Effector CD8-positive, alpha-beta T cell (primary cell): ENCODE results near the gene SCN8A.
A peak's percentile ranks its signal among the peaks of the same experiment; 100 is the strongest.

Experiments used
- DNase-seq: peaks from one replicate; lab custom pipeline; 2025; lab: John Stamatoyannopoulos, UW

Gene SCN8A

GRCh38 chr12:51714666-51715065 lies 123.6 kb downstream of the SCN8A start:
- DNase-seq = no peak

DNA sequence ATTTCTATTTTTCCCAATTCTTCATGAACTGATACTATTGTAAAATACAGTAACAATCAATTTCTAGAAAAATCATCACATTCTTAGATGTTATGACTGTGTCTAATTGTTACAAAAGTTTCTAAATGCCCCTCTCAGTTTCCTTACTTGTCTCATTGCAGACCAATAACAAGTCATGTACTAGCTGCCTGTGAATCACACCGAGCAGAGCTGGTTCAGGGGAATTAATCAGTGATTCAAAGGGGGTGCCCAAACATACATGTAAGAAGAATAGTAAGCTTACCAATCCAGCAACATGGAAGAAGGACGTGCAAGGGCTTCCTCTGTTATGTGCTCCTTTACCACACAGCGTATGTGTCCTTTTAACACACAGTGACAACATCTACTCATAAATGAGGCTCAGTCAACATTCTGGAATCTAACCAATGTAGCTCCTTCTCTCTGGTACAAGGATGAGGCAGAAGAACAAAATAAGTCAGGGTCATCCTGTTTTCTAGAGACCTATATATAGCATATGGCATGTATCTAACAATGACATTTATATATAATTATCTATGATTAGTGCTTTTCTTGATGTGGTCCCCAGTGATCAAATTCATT lies 126.4 kb downstream of the SCN8A start:
- DNase-seq = no peak

- DNase-seq = peak; percentile 8
Measured at GRCh38 chr12:51721282-51721940, 130.4 kb downstream of the SCN8A start.

DNA sequence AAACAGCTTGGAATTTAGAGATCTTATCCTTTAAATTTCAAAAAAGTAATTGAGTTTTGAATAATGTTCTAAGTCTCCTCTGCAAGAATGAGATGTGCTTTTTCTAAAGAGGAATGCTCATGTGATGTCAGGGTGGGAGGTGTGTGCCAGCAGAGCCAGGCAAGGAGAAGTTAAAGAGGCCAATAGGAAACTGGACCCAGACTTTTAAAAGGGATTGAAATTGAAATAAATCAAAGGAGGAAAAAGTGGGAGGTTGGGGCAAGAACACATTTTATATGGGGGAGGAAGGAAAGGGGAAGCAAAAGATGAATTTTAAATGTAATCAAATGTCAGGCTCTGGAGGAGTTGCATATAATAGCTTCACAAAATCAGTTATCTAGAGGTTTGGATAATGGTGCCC lies 131.4 kb downstream of the SCN8A start:
- no peak for DNase-seq

DNA sequence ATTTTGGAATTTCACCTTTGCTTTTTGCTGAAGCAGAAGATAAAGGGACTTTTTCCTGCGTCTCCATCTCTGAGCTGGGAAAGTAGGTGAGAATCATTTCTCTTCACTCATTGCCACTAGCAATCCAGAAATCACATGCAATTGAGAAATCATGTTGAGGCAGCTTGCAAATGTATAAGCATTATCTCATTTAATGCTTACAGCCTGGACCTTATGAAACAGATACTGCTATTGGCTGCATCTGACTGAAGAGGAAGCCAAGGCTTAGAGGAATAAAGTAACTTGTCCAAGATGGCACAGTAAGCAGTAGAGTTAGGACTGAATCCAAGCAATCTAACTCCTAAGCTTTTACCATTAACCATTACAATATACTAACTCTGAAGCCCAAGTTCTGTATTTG lies 135.1 kb downstream of the SCN8A start:
- DNase-seq = no peak

DNA sequence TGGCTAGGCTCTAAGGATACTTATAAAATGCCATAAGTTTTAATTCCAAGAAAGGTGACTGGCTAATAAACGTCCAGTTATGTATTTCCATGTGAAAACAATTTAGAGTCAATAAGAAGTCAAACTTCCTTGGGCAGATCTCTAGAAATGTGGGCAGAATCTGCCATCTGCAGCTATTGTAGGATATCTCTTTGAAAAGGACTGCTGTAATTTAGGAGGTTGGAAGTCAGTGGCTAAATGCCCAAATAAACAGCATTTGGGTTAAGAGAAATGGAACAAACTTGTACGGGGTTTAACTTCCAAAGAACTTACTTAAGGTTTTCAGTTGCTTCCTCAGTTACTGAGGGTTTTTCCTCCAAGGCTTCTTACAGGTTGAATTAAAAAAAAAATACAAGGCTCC lies 135.9 kb downstream of the SCN8A start:
- no peak for DNase-seq

DNA sequence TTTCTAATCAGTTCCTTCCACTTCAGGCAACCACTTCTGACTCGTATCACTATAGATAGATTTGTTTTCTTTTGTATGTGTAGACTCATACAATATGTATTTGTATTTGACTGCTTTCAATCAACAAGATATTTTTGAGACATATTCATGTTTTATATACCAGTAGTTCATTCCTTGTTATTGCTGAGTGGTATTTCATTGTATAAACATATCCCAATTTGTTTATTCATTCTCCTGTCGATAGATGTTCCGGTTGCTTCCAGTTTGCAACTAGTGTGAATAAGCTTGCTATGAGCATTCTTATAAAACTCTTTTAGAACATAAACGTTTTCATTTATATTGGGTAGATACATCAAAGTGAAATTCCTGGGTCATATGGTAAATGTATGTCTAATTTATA lies 138.3 kb downstream of the SCN8A start:
- DNase-seq = no peak

DNA sequence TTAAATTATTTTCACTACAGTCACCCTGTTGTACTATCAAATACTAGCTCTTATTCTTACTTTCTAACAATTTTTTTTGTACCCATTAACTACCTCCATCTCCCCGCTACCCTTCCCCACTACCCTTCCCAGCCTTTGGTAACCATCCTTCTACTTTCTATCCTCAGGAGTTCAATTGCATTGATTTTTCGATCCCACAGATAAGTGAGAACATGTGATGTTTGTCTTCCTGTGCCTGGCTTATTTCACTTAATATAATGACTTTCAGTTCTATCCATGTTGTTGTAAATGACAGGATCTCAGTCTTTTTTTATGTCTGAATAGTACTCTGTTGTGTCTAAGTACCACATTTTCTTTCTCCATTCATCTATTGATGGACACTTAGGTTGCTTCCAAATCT lies 139.7 kb downstream of the SCN8A start:
- DNase-seq = no peak

DNA sequence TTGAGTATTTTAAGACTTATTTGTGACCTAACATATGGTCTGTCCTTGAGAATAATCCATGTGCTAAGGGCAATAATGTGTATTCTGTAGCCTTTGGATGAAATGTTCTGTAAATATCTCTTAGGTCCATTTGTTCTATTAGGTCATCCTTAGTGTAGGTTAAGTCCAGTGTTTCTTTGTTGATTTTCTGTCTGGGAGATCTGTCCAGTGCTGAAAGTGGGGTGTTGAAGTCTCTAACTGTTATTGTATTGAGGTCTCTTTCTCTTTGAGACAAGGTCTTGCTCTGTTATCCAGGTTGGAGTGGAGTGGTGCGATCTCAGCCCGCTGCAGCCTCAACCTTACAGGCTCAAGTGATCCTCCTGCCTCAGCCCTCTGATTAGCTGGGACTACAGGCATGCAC lies 149.5 kb downstream of the SCN8A start:
- DNase-seq = no peak

GRCh38 chr12:51744235-51744634 lies 153.2 kb downstream of the SCN8A start:
- no peak for DNase-seq

GRCh38 chr12:51744957-51745356 lies 153.9 kb downstream of the SCN8A start:
- no peak for DNase-seq

DNA sequence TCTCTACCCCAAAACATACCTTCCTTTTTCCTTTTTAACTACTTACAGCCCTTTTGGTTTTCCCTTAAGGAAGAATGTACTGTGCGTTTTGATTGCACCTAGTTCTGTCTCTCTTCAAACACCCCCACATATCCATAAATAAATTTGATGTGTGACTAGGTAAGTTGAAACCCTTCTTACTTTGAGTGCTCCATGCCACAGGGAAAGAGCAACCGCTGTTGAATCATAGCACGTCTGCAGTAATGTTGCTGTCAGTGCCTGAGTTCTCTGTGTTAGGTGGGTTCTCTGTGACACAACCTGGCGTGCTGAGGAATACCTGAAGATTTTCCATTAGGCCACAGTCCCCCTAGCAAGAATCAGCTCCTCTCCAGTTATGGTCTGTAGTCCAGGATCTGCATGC lies 155.4 kb downstream of the SCN8A start:
- no peak for DNase-seq

GRCh38 chr12:51748235-51748634 lies 157.2 kb downstream of the SCN8A start:
- DNase-seq = no peak

- DNase-seq = no peak
Measured at GRCh38 chr12:51749206-51749985, 158.4 kb downstream of the SCN8A start.

DNA sequence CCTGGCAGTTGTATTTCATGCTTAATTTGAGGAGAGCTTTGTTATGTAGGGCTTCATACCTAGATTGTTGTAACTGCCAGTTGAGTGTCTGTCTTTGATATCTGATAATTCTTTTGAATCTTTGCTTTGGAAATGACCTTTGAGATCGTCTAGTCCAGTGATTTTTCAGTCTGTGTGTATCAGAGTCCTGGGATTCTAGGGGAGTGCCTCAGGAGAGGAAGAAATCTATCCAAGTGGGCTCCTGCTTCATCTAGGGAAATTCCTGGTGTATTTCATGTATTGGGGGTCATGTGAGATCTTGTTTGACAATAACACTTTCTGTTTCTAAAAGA lies 158.9 kb downstream of the SCN8A start:
- DNase-seq = no peak

DNA sequence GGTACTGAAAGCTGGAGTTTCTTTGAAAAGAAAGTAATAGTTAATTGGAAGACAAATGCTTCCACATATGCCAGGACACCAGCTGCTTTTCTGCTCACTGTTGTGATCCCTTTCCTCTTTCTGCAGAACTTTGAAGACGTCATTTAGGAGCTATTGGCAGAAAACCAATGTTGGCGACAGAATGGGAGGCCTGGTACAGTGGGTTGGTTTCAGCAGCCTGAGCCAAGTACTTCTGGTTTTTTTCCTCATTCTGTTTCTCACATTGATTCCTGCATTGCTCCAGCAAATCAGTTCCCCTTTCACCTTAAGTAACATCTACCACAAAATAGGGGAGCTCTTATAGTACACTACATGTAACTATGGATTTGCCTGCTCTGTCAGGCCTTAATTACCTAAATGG lies 160.6 kb downstream of the SCN8A start:
- no peak for DNase-seq

- no peak for DNase-seq
Measured at GRCh38 chr12:51752234-51752889, 161.3 kb downstream of the SCN8A start.

DNA sequence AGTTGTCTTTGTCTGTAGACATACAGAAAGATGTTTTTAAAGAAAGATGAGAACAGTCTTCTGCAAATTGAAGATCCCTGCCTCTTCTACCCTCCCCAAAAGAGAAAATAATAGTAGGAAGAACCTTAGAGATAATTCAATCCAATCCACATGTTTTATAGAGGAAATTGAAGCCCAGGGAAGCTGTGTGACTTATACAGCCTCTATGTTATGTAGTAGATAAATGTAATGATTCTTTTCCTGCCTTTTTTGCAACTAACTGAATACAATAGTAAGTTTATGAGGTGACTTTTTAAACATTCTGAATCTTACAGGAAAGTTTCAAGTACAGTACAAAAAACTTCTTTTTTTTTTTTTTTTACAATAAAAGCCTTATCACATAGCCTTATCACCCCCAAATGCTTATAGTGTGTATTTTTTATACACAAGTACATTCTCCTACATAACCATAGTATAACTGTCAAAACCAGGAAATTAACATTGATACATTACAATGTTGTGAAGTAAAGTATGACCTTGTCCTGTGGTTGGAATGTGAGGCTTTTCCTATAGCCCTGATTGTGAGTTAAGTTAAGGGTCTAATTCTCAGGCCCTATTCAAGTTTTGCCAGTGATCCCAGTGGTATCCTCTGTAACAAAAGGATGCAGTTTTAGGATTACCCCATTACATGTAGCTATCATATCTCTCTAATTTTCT lies 163.1 kb downstream of the SCN8A start:
- DNase-seq = no peak

- no peak for DNase-seq
Measured at GRCh38 chr12:51755251-51755650, 164.2 kb downstream of the SCN8A start.

DNA sequence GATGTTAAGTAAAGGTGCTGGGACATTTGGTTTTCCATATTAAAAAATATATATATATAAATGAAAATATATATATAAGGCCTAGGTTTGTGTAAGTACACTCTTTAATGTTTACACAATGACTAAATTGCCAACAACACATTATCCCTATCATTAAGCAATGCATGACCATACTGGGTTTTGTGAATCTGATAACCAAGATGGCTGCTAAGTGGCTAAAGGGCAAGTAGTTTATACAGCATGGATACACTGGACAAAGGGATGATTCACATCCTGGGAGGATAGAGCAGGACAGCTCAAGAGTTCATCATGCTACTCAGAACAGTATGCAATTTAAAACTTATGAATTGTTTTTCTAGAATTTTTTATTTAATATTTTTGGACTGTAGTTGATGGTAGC lies 168.1 kb downstream of the SCN8A start:
- DNase-seq = no peak

DNA sequence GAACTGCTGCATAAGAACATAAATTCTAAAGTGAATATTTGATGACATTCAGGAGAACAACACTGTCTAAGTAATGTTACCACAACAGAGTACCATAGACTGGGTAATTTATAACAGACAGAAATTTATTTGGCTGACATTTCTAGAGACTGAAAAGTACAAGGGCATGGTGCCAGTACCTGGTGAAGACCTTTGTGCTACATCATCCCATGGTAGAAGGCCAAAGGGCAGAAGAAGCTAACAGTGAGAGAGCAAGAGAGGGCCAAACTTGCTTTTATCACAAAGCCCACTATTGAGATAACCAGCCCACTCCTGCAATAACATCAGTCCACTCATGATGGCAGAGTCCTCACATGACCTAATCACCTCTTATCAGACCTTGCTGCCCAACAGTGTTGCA lies 168.7 kb downstream of the SCN8A start:
- DNase-seq = no peak

DNA sequence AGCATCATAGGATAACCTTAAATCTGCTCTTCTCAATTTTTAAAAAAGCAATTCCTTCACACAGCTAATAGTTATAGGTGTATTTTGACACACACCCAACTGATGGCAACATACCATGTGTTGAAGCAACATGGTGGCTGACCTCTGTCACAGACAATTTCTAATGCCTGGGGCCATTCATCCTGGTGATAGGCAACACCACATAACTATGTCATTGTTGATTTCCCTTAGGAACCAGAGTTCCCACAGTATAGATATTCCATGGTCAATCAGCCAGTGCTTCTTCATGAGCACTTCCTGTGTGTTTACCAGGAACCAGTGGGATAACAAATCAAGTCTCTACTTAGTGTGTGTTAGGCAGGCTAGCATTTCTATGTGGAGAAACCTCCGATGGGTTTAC lies 169.2 kb downstream of the SCN8A start:
- no peak for DNase-seq
